GM12892 (cell line): ENCODE data around the gene RNF224.

Source experiments
- POLR2A ChIP-seq: IDR thresholded peaks from 2 replicates; pipeline ENCODE4 v1.6.1; 2011; ENCODE audit warnings: low read depth, low read length, control low read depth
- POLR2AphosphoS5 ChIP-seq: IDR thresholded peaks from 2 replicates; pipeline ENCODE4 v1.6.1; 2011; ENCODE audit warnings: low read depth, low read length, control low read depth
- TAF1 ChIP-seq: IDR thresholded peaks from 2 replicates; pipeline ENCODE4 v1.6.1; 2011; ENCODE audit warnings: low read depth, mild to moderate bottlenecking, control low read depth, low read length, borderline replicate concordance

- no peak for TF ChIP-seq POLR2A
- no peak for TF ChIP-seq POLR2AphosphoS5
- TF ChIP-seq TAF1 = no peak
These were observed 23.3 kb downstream of the RNF224 start for GRCh38 chr9:137250329-137251193.
